HG03469 (cell line): ENCODE measurements around the gene WWOX.

Experiments
- ATAC-seq: cut with Tn5 transposase; IDR thresholded peaks from one replicate; pipeline ENCODE4 v1.9.1; 2021; ENCODE audit warnings: mild to moderate bottlenecking, moderate library complexity, moderate number of reproducible peaks; ENCODE audit not compliant: unreplicated experiment

WWOX gene

DNA sequence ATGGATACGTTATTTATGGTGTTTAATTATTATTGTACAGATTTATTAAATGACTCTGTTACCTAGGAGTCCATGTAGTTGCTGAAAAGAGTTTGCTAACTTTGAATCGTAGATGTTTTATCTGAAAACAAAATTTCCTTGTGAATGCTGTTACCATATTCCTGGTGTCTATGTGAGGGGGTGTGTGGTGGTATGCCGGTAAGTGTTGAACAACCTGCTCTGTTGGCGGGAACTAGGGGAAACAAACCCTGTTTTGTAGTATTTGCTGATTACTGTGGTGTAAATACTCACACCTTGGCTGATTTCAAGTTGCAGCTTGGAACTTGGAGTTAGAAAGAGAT is 386.4 kb downstream of the WWOX start:
- ATAC-seq = no peak

DNA sequence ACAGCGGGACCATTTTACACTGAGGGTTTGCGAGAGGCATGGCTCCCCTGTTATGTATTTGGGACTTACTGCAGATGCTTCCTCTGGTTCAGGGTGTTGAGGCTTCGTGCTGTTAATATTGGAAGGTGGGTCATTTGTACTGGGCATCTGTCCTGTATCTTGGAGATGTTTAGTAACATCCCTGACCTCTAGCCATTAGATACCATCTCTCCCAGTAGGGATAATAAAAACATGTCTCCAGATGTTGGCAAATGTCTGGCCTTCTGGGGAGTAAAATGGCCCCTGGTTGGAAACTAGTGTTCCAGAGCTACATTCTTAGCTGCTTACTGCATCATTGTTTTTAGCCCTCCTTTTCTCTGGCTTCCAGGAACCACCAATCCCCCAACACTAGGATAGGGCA is 388.0 kb downstream of the WWOX start:
- no peak for ATAC-seq

DNA sequence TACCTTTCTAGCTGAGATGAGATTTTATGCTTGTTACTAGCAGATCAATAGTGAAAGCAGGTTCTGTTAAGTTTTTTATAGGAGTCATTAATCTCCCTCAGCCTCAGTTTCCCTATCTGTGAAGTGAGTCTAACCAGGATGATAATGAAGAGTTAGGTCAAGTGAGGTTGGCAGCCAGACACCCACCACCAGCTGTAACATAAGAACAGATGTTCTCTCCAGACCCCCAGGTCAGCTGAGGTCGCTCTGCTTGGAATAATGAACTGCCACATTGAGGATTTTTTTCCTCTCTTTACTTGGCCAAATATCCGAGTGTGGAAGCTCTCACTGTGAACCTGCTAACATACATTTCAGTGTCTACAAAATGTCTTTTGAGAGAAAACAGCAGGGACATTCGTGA is 389.6 kb downstream of the WWOX start:
- ATAC-seq = no peak

DNA sequence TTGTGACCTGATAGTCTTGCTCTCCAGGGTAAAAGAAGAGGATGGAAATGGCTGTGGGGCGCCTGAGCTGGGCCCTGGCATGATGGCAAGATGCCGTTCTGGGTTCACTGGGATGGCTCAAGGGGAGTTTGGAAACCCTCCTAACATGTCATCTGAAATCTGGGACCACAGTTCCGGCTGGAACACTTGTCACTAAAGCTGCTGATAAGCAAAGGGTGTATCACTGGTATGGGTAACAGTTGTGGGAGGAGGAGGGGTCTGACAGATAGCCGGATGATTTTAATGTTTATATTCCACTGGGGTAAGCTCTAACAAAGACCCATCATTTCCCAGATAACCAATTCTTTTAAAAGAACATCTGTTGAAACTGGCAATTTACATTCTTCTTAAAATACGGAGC is 390.2 kb downstream of the WWOX start:
- ATAC-seq = no peak

DNA sequence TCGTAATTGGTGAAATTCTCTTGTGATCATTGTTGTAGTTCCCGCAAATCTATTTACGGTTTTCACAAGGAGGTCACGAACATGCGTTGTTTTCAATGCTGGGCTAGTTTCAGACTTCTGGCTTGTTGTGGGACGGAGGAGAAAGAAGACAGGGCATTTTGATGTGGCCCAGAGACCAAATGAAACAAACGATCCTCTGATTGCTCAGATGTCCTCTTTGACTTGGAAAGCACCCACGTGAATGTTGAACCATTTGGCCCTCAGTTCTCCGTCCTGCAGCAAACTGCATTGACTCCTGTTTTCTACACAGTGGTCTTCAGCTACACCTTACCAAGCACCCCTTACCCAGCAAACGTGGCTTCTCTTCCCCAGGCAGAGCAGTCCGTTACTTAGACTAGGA is 391.0 kb downstream of the WWOX start:
- ATAC-seq = no peak

DNA sequence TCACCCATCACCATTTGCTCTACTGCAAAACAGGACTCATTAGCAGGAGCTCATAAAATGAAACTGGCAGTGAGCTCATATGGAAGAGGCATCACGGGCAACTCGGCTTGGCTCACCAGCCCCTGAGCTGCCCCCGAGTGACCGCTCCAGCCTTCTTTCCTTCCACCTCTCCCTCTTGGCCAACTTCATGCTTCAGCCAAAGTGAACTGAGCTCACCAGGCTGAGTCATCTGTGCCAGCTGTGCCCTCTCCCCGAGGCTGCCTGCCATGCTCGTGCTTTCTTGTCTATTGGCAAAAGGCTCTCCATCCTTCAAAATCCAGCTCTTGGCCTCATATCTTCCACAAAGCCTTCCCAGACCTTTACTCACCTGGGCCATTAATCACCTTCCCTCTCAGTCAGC is 391.4 kb downstream of the WWOX start:
- no peak for ATAC-seq

DNA sequence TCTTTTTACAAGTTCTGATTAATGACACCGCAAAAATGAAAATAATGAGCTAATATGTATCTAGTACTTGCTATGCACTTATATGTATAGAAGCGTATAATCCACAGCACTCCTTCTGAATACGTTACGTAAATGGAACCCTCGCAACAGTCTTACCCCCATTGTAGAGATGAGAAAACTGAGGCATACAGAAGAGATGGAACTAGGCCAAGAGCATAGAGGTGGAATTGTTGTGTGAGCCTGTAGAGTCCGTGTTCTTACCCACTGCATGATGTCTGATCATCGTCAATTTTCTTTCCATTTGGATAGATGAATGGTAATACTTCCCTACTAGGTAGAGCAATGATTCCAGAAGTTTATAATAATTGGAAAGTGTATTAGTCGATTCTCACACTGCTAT is 394.1 kb downstream of the WWOX start:
- ATAC-seq = no peak

DNA sequence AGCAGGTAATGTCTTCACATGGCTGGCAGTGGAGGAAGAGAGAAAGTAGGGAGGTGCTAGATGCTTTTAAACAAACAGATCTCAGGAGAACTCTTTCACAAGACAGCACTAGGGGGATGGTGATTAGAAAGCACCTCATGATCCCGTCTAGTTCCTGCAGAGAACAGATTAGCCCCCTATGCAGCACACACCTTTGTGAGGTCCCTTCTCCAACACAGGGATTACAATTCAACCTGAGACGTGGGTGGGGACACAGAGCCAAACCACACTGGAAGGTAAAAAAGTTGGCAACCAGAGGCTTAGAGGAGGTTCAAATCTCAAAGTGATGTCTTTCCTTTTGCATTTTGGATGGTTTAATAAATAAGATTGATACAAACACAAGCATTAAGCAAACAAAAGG is 394.7 kb downstream of the WWOX start:
- no peak for ATAC-seq

DNA sequence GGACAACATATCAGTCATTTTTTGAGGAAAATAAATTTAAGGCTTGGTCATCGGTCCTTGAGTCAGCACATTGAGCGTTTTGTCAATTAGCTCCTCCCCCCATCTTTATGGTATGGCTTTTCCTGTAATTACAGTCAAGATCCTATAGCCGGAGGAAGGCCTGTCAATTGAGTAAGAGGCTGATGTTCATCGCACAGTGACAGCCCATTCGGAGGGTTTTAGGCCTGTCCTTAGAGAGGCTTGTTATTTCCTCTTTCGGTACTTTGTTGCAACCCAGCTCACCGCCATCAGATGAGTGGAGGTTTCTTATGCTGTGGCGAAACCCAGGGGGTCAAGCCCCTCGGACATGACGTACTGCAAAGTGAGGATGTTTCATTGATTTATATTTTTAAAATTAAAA is 395.2 kb downstream of the WWOX start:
- no peak for ATAC-seq

DNA sequence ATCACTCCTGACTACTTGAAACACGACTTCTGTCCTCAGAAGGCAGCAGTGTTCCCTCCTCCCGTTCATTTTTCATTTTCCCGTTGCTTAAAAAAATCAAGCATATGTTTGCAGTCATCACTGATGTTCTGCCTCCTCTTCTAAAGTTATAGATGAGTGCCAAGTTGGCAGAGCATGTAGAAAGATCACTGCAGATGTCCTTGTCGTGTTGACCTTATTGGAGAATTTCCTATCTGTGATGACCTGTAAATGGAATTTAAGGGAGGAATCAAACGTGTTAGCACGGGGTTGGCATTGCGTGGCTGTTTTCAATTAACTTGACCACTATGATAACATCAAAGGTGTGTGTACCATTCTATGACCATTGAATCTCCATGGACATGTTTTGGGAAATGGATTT is 396.7 kb downstream of the WWOX start:
- no peak for ATAC-seq

DNA sequence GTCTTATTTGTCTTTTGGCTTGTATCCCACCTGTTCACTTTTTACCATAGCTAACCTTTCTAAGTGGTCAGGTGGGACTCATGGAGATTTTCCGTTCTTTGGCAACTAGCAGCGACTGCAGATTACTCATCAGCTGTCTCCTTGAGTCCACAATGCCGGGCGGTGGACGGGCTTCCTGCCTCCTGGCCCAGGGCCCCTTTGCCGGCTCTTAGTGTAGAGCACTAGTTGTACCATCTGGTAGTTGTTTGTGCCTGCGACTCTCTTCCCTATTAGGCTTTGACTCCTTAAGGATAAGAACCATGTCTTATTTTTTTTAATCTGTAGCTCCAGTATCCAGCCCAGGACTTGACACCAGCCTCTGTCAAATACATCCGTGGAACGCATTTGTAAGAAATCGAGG is 399.9 kb downstream of the WWOX start:
- no peak for ATAC-seq

DNA sequence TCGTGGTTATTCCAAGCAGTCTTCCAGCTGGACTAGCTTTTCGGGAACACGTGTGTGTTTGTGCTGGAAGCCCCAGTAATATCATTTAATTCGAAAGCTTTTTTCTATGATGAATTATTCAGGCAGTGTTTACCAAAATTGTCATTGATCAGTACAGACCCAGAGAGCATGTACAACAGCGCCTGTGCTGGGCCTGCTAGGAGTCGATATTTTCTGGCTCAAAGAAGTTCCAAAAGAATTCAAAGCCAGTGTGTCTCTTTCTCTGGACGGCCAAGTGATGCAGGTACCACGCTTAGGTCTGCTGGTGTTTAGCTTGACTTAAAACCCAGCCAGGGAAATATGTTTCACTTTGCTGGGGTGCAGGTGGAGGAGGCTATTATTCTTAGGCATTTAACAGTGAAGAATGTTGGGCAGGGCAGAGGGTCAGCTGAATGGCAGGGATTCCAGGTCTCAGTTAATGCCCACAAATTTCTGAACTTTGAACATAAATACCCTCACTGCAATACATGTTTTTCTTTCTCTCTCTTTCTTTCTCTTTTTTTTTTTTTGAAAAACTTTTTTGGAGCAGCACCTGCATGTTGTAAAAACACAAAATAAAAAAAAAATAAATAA is 401.3 kb downstream of the WWOX start:
- ATAC-seq = no peak

DNA sequence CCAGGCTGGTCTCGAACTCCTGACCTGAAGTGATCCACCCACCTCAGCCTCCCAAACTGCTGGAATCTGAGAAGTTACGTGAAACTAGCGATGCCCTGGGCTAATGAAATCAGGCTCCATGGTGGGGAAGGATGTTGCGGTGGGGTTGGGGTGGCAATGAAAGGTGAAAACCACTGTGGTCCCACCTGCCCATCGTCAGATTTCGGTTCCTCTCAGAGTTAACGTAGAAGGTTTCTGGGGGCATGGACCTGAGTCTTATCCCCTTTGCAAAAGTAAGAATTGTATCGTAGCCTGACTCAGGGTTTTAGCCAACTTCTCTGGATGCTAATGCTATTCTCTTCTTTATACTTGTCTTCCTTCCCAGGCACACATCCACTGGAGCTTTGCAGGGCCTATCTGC is 402.3 kb downstream of the WWOX start:
- no peak for ATAC-seq

DNA sequence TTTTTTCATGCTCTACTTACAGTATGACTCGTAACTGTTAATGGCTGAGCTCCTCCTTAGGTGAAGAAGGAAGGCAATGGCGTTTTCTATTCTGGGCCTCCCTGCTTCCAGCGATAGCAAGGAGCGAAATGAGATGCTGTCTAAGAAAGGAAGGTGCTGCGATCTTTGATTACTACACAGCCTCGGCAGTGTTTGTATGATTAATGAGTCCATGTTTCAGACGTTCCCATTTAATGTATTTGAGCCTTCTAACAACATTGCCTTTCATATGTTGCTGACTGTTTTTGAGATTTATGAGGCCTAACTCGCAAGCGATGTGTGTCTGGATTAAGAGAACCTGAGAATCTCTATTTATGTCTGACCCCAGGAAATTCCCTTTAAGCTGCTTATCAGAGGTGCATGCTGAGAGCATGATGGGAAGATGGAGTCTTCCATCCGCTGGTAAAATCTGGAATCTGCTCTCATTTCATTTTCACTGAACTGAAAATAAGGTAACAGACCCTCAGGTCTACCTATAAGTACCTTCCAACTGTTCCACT is 403.4 kb downstream of the WWOX start:
- ATAC-seq = no peak

DNA sequence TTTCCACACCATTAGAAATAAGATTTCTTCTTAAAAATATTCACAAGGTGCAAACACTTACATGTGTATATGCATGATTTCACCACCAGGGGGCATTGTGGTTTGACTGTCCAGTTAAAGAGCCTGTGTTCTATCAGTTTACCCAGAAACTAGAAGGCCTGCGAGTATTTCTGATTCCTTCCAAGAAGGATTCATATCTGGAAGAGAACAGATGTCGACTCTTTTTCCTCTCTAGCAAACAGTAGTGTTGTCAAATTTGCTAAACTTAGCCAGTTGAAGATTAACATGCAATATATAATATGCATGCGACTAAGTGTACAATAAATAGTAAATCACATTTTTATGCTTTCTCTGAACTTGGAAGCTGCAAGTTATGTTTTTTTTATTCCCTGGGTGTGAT is 404.1 kb downstream of the WWOX start:
- no peak for ATAC-seq

DNA sequence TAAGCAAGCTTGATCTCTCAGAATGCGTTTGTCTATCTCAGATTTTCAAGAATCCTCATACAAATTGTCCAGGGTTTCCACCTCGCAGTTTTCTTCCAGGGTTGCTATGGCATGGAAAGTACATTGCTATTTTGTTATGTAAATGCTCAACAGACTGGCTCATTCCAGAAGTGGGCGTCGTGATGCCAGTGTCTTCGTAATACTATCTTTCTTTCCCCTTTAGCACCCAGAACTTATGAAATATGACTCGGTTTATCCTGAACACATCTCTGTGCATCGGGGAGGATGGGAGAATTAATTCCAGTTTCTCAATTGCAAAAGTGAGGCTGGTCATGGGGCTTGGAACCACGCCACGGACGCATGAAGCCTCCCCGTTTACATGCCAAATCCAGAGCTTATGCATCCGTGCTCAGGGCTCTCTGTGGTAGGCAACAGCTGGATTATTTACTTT is 405.0 kb downstream of the WWOX start:
- ATAC-seq = no peak

DNA sequence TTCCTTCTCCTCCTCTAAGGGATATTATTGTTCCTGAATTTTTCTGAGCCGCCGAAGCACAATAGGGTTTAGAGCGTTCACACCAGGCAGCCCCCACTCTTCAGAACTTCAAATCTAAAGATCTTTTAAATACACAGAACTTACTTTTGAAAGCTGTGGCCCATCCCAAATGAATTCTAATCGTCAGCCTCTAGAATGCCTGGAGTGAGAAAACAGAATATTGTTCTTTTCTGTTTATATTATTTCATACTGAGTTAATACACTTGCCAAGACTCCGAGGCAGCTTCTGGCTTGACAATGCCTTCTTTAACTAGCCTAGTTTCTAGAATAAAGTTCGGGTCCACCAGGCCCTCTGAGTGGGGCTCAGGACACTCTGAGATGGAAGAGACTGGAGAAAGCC is 405.6 kb downstream of the WWOX start:
- ATAC-seq = no peak

DNA sequence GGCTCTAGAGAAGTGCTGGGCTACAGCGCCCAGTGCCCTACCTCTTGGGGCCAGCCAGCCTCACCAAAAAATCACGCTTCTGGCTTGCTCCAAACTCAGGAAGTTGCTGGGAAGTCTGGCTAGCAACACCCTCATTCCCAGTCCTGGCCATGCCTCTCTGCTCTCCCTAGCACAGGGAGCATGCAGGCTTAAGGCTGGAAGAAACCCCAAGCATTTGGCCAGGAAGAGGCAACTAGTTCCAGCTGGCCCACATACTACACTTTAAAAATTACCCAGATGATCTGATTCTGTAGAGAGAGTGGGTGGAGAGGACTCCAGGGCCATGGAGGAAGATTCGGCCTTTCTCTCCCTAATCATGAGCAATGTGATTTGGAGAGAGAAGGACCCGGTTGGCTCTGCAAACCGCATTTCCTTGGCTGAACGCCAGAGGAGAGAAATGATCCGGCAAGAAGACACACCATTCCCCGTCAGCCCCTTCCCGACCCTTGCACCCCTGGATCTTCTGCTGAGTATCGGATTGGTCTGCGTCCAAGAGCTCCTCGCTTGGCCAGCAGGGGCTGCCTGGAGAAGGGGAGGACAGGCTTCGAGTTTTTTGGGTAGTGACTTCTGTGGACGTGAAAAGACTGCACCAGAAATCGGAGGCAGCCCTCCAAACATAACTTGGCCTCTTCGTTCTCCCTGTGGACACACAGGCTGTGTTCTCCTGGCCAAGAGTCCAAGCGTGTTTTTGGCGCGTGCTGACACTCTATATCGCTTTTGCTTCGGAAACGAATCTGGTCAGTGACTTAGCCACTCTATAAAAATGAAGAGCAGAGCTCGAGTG is 406.3 kb downstream of the WWOX start:
- ATAC-seq = no peak

DNA sequence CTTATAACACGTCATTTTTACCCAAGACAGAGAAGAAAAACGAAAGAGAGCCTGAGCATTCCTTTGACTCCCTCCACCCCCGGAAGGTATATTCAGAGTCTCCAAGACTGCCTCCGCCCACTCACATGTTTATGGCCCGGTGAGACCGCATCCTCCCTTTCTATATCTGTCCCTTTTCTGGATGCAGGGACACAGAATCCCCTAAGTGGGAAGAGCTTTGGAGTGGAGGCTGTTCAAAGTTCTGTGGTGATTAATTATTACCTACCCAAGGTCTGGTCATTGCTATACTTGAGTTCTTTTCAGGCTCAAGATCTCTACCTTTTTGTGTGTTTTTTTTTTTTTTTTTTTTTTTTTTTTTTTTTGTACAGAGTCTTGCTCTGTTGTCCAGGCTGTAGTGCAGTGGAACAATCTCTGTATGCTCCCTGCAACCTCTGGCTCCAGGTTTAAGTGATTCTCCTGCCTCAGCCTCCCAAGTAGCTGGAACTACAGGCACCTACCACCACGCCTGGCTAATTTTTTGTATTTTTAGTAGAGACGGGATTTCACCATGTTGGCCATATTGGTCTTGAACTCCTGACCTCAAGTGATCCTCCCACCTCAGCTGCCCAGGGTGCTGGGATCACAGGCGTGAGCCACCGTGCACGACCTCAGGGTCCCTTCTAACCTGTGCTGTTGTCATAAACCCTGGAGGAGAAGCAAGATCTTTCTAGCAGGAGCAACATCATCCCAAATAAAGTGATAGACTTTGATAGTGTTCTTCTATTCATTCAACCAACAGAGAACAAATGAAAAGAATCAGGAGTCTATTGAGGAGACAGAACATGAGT is 407.1 kb downstream of the WWOX start:
- ATAC-seq = no peak

DNA sequence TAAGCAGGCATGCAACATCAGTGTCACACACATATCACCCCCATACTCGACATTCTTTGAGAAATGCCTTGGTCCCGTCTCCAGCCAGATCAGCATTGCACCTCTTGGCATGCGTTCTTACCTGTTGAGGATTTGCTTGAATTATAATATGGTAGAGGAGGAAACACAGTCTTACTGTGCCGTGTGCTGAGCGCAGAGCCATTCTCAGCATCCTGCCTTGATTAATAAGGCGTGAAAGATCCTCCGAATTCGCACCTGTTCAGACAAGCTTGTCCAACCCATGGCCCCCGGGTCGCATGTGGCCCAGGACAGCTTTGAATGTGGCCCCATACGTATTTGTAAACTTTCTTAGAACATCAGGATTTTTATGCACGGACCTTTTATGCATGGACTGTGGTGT is 408.1 kb downstream of the WWOX start:
- no peak for ATAC-seq

DNA sequence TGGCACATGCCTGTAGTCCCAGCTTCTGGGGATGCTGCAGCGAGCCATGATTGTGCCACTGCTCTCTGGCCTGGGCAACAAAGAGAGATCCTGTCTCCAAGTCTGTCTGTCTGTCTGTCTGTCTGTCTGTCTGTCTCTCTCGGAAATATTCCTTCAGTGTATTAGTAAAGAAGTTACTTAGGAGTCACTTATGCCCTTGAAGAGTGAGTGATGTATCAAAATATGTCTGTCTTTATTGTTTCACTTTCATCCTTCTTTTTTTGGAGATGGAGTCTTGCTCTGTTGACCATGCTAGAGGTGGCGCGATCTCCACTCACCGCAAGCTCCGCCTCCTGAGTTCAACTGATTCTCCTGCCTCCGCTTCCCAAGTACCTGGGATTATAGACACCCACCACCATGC is 410.5 kb downstream of the WWOX start:
- no peak for ATAC-seq

DNA sequence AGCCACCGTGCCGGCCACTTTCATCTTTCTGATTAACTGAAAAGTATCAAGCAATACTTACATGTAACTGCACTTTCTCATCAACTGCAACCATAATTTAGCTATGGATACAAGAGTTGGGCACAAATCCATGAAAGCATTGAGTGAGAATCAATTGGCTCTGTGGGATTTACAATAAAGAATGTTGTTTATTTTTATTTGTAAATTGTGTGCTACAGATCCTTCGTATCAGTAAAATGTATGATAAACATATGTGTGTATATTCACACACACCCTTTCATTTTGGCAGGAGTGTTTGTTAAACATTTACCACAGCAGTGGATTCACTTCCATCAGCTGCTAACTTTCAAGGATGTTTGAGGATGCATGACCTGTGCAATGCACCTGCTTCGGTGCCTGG is 411.0 kb downstream of the WWOX start:
- no peak for ATAC-seq
